NCI-H345 treated with DMSO at 0.1 percent for 48 hours (cell line): ENCODE results near the gene TNFSF13B.
"Not testable (repeated sequence)": the region's sequence is repeated elsewhere in the genome, so short reads cannot be mapped to it uniquely, and the experiment has no call there.

Source experiments
- DNase-seq: peaks from one replicate; lab custom pipeline; 2025; ENCODE audit not compliant: unreplicated experiment; lab: John Stamatoyannopoulos, UW

TNFSF13B gene

GRCh38 chr13:108269601-108270328, at the start of gene TNFSF13B:
Gene TNFSF13B, plus strand, starts transcription at chr13:108269718. Its CDS starts 178 bp downstream, at chr13:108269896.
- DNase-seq = no peak

- no peak for DNase-seq
These were observed 49.5 kb upstream of the TNFSF13B start for GRCh38 chr13:108220041-108220440.

GRCh38 chr13:108223687-108224503, 45.6 kb upstream of the TNFSF13B start:
- DNase-seq = no peak

- no peak for DNase-seq
These were observed 44.1 kb upstream of the TNFSF13B start for GRCh38 chr13:108225440-108225839.

- no peak for DNase-seq
These were observed 43.3 kb upstream of the TNFSF13B start for GRCh38 chr13:108226184-108226583.

- peak; percentile 17 for DNase-seq
These were observed 41.8 kb upstream of the TNFSF13B start for GRCh38 chr13:108227651-108228272.

GRCh38 chr13:108230377-108230776, 39.1 kb upstream of the TNFSF13B start:
- DNase-seq = no peak

GRCh38 chr13:108249150-108249549, 20.4 kb upstream of the TNFSF13B start:
- DNase-seq = no peak

GRCh38 chr13:108257248-108257647, 12.3 kb upstream of the TNFSF13B start:
- DNase-seq = no peak

GRCh38 chr13:108263621-108264355, 5.7 kb upstream of the TNFSF13B start:
- DNase-seq = no peak

- DNase-seq = no peak
These were observed 3.1 kb upstream of the TNFSF13B start for GRCh38 chr13:108266321-108266990.

- no peak for DNase-seq
These were observed 2.2 kb upstream of the TNFSF13B start for GRCh38 chr13:108267347-108267746.

GRCh38 chr13:108267855-108268254, 1.7 kb upstream of the TNFSF13B start:
- not testable (repeated sequence) for DNase-seq

- DNase-seq = no peak
These were observed 929 bp upstream of the TNFSF13B start for GRCh38 chr13:108268466-108269112.

- no peak for DNase-seq
These were observed 924 bp downstream of the TNFSF13B start for GRCh38 chr13:108270442-108270841.

- no peak for DNase-seq
These were observed 2.8 kb downstream of the TNFSF13B start for GRCh38 chr13:108272333-108272732.

GRCh38 chr13:108273429-108274118, 4.1 kb downstream of the TNFSF13B start:
- no peak for DNase-seq

GRCh38 chr13:108274718-108275117, 5.2 kb downstream of the TNFSF13B start:
- no peak for DNase-seq

GRCh38 chr13:108276060-108276459, 6.5 kb downstream of the TNFSF13B start:
- DNase-seq = no peak
